ENCODE data around the gene BOK.

Gene BOK

DNA sequence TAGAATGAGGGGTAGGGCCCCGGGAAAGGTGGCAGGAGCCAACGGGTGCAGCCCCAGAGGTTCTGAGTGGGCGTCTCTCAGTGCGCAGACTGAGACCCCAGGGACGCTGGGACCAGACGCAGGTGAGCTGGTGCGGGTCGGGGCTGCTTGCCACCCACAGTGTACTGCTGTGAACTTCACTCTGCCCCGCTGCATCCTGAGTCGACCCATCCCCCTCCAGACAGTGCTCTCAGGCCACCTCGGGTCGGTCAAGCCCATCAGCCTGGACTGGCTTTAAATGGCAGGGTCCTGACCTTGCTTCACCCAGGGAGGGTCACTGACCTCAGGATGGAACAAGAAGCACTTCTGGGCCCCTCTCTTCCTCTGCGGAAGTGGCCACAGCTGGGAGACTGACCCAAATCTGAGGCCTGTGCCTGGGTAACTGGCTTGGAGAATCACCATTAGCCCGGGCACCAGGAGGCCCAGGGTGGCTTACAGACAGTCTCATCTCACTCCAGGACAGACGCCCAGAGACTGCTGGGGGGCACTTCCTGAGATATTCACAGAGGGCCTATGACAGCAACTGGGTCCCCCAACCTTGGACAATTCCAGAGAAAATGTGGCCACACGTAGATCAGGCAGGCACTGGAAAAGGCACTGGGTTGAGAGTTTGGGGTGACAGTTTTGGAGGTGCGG, 23.7 kb upstream of the BOK start:
- TF ChIP-seq FOXP2 (optimal IDR thresholded peaks at IDR 0.05; ENCODE audit: borderline replicate concordance, extremely low read depth, extremely low read length, insufficient read depth) (no peak), TAF1 (IDR thresholded peaks at IDR 0.05; ENCODE audit: borderline replicate concordance, insufficient read depth, low read length) (no peak), POLR2AphosphoS5 (IDR thresholded peaks at IDR 0.05; ENCODE audit: low read depth, low read length) (no peak), SIN3A (IDR thresholded peaks at IDR 0.05; ENCODE audit: borderline replicate concordance, insufficient read depth, low read length) (no peak)
- TF ChIP-seq, protein P1, sequence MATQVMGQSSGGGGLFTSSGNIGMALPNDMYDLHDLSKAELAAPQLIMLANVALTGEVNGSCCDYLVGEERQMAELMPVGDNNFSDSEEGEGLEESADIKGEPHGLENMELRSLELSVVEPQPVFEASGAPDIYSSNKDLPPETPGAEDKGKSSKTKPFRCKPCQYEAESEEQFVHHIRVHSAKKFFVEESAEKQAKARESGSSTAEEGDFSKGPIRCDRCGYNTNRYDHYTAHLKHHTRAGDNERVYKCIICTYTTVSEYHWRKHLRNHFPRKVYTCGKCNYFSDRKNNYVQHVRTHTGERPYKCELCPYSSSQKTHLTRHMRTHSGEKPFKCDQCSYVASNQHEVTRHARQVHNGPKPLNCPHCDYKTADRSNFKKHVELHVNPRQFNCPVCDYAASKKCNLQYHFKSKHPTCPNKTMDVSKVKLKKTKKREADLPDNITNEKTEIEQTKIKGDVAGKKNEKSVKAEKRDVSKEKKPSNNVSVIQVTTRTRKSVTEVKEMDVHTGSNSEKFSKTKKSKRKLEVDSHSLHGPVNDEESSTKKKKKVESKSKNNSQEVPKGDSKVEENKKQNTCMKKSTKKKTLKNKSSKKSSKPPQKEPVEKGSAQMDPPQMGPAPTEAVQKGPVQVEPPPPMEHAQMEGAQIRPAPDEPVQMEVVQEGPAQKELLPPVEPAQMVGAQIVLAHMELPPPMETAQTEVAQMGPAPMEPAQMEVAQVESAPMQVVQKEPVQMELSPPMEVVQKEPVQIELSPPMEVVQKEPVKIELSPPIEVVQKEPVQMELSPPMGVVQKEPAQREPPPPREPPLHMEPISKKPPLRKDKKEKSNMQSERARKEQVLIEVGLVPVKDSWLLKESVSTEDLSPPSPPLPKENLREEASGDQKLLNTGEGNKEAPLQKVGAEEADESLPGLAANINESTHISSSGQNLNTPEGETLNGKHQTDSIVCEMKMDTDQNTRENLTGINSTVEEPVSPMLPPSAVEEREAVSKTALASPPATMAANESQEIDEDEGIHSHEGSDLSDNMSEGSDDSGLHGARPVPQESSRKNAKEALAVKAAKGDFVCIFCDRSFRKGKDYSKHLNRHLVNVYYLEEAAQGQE (IDR thresholded peaks at IDR 0.05; ENCODE audit: insufficient read depth in 1 of 2, low read depth in 2 of 2, low read length in 2 of 2) = no peak

DNA sequence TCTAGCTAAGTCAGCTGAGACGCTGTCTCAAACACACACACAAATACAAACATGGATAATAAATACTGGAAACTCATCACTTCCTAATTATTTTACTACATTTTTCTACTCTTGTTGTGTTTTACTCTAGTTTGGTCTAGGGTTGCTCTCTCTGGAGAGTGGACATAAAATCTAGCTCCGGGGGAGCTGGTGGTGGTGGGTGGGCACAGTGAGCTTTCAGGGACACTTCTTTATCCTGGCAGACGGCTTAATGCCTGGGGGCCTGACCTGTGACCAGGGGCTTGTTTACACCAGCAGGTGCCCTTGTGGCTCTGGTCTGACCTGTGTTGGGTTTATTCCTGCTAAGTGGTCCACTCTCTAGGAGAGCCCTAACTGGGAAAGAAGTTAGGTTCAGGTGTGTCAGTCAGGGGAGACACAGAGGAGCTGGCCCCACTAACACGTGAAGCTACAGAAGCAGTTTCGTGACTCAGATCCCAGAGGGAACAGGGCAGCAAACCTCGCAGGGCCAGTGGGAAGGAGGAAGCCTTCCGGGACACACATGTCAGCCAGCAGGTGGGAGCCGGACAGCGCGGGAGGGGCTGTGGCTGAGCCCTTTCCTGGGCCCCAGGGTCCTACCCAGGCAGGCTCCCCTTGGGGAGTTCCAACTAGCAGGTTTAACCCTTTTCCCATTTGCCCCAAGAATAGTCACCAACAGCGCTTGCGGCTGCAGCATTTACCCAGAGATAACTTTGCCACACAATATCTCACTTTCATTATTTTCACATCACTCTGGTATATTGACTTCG, 22.5 kb upstream of the BOK start:
- TF ChIP-seq TAF1 (IDR thresholded peaks at IDR 0.05; ENCODE audit: borderline replicate concordance, insufficient read depth, low read length) = no peak
- no peak for TF ChIP-seq POLR2AphosphoS5 (IDR thresholded peaks at IDR 0.05; ENCODE audit: low read depth, low read length)
- no peak for TF ChIP-seq SIN3A (IDR thresholded peaks at IDR 0.05; ENCODE audit: borderline replicate concordance, insufficient read depth, low read length)
- TF ChIP-seq FOXP2 (optimal IDR thresholded peaks at IDR 0.05; ENCODE audit: borderline replicate concordance, extremely low read depth, extremely low read length, insufficient read depth) = no peak
- TF ChIP-seq, protein P1 (IDR thresholded peaks at IDR 0.05; ENCODE audit: insufficient read depth in 1 of 2, low read depth in 2 of 2, low read length in 2 of 2) = no peak

DNA sequence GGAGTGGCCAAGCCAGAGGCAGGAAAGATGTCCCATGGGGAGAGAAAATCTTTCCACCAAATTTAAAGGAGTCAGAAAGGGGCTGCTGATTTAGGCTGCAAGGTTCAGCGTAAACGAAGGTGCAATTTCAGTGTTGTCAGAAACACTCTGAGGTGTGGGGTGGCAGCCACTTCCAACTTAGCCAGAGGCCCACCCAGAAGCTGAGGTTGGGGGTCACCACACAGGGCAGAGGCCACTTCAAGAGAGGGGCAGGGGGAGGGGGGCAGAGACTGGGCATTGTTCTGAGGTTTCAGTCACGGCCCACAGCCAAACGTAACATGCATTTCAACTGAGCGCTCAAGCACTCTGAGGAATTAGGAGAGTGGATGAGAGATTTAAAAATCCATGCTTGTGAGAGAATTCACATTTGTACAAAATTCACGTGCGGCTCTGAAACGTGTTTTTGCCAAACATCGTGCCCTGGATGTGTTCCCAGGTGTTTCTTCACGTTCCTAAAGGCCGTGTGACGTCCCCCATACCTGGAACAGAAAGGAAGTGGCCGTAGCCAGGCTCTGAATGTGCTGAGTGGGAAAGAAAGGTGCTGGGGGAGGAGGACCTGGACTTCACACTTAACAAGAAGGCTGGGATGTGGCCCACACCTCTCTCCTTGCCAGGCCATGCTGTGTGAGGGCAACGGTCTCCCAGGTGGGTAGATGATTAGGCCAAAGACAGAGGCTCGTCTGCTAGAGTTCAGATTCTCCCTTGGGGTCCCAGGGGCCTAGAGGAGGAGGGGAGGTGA, 19.5 kb upstream of the BOK start:
- TF ChIP-seq POLR2AphosphoS5 (IDR thresholded peaks at IDR 0.05; ENCODE audit: low read depth, low read length) (no peak), FOXP2 (optimal IDR thresholded peaks at IDR 0.05; ENCODE audit: borderline replicate concordance, extremely low read depth, extremely low read length, insufficient read depth) (no peak)
- TF ChIP-seq, protein P1 (IDR thresholded peaks at IDR 0.05; ENCODE audit: insufficient read depth in 1 of 2, low read depth in 2 of 2, low read length in 2 of 2) = no peak

DNA sequence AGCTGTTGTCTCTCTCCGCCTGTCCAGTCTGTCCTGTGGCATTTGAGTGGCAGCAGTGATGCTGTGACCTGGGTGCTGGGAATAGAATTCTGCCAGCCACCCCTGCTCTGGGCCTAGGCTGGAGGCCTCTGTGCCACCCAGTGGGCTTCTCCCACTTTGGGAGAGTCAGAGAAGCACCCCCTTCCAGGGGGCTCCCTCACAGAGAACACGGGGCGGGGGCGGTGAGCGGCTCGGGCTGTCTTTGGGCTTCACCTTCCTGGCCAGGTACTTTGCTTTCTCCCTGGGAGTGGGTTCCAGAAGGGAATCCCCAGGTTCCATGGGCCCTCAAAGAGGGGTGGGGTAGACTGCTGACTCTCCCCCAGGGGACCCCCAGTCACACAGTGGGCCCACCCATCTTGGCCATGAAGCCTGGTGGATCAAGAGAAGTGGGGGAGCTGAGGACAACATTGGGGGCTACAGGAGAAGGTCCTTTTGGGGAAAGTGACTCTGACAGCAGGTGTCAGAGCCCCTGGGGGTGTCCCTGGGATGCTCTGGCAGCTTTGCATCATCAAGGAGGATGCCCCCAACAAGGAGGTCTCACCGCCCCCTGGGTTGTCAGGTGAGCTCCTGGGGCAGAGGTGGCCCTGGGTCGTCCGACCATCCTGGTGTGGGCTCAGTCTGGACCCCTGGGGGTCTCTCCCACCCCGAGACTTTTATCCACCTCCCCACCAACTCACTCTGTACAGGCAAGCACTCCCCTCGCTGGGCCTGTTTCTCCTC, 18.8 kb upstream of the BOK start:
- TF ChIP-seq TAF1 (IDR thresholded peaks at IDR 0.05; ENCODE audit: borderline replicate concordance, insufficient read depth, low read length) = no peak
- TF ChIP-seq FOXP2 (optimal IDR thresholded peaks at IDR 0.05; ENCODE audit: borderline replicate concordance, extremely low read depth, extremely low read length, insufficient read depth) = no peak
- no peak for TF ChIP-seq SIN3A (IDR thresholded peaks at IDR 0.05; ENCODE audit: borderline replicate concordance, insufficient read depth, low read length)
- no peak for TF ChIP-seq POLR2AphosphoS5 (IDR thresholded peaks at IDR 0.05; ENCODE audit: low read depth, low read length)
- TF ChIP-seq, protein P1 (IDR thresholded peaks at IDR 0.05; ENCODE audit: insufficient read depth in 1 of 2, low read depth in 2 of 2, low read length in 2 of 2) = no peak
